NCI-H226 (cell line): ENCODE results near the gene NEUROG1.
A peak's percentile ranks its signal among the peaks of the same experiment; 100 is the strongest.

Experiments used
- DNase-seq: peaks from one replicate; pipeline ENCODE4 v3.0.0-alpha.2; 2015

Gene NEUROG1, protein sequence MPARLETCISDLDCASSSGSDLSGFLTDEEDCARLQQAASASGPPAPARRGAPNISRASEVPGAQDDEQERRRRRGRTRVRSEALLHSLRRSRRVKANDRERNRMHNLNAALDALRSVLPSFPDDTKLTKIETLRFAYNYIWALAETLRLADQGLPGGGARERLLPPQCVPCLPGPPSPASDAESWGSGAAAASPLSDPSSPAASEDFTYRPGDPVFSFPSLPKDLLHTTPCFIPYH

DNA sequence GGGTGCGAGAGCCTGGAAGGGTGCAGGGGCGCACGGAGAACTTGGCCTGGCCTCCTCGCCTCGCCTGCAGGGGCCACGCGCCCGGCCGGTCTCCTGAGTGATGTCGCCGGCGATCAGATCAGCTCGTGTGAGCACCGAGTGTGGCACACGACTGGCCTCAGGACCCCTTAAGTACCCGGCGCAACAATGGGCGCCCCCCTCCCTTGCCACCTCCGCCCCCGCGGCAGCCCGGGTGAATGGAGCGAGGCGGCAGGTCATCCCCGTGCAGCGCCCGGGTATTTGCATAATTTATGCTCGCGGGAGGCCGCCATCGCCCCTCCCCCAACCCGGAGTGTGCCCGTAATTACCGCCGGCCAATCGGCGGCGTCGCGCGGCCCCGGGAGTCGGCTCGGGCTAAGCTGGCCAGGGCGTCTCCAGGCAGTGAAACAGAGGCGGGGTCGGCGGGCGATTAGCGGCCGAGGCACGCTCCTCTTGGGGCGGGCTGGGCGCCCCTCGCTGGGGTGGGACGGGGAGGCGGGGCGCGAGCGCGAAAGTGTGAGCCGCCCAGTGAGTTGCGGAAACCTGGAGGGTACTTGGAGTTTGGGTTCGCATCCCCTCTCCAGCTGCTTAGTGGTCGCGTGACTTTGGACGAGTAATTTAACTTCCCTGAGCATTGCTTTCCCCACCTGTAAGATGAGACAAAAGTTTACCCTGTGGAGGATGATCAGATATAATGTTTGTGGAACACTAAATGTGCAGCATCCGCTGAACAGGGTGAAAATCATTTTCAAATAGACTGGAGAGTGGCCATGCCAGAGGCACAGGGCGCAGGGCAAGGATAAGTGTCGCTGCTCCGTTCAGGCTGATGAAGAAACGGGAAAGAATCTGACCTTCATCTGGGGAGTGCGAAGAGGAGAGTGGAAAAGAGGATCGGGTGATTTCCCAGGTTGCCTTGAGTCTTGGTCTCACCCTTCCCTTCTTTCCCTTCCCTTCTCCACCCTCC, at the start of gene NEUROG1:
NEUROG1 (minus strand) TSS at position 145 of the 982 bp plus-strand sequence. CDS start 274 bp downstream, outside the sequence.
- DNase-seq = no peak

DNA sequence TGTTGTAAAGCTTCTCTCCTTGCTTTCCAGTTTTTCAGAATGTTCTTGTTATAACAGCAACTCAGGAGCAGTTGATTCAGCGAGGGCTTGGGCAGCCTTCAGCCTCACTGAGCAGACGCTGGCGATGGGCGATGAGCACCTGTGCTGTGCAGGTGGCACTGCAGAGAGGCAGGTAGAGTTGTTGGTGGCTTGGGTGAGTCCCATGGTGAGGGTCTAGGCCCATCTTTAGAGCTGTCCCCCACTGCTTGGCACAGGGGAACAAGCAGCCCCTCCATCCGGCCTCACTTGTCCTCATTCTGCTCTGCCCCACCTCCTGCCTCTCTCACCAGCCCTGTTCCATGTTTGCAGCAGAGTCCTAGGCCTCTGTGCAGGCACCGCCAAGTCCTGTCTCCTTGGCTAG, 49.2 kb upstream of the NEUROG1 start:
- DNase-seq = no peak

DNA sequence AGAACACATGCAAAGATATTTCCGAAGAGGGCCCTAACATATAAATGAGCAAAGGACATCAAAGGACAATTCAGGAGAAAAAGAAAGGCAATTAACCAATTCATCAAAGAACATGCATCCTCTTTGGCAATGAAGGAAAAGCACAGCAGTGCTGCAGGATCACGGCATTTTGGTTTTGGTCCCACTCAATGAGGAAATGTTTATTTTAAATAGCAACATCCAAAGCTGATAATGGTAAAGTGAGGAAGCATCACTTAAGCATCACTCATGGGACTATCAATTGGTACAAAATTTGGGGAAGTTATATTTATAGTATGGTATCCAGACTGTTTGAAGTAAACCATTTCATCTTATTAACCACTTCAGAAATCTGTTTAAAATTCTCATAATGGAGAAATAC, 48.5 kb upstream of the NEUROG1 start:
- no peak for DNase-seq

DNA sequence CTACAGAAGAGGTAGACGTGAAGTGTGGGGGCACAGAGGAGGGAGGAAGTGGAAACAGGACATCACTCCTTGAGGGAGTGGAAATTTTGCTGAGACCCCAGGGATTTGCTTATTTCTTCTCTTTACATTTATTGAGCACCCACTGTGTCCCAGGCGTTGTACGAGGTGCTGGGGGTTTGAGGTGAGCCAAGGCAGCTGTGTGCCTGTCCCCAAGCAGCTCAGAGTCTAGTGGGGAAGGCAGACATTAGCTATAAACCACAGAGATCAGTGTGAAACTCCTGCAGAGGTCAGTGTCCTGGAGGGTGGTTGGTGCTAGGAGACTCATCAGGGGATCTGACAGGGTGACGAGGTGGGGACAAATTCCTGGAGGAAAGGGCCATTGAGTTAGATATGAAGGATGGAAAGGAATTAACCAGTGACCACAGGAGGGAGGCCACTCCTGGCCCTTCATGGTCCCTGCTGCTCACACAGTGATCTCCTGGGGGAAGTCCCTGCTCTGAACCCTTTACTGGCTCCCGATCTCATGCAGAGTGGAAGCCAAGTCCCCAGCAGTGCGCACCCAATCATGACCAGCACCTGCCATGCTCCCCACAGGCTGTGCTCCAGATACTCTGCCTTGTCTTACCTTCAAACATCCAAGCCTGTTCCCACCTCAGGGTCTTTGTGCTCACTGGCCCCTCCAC, 46.5 kb upstream of the NEUROG1 start:
- DNase-seq = no peak

DNA sequence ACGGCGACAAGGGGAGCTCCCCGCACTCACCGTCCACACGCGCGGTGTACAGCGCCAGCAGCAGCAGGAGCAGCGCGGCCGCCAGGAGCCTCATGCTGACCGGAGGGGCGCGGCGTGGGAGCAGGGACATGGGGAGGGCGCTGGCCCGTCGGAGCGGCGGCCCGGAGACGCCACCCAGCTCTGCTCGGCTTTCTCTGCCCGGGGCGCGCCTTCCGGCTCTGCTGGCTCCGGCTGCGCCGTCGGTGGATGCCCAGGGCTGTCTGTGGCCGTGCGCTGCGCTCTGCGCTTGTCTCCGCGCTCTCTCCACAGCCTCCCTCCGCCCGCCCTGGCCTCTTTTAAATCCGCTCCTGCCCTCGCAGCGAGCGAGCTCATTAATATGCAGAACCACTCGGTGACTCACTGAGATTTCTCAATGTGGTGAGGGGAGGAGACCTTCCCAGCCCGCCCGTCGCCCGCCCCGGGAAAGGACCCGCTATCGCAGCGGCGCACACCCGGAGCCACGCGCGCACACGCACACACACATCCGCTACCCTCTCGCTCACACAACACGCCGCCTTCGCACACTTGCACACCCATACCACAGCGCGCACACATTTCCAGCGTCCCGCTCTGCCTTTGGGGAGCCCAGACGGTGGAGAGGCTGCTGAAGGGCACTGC, 43.0 kb upstream of the NEUROG1 start, which contains the start of gene CXCL14:
CXCL14 (minus strand) TSS at position 307 of the 657 bp plus-strand sequence; CDS start at position 94, 213 bp downstream.
- DNase-seq = peak; percentile 61

DNA sequence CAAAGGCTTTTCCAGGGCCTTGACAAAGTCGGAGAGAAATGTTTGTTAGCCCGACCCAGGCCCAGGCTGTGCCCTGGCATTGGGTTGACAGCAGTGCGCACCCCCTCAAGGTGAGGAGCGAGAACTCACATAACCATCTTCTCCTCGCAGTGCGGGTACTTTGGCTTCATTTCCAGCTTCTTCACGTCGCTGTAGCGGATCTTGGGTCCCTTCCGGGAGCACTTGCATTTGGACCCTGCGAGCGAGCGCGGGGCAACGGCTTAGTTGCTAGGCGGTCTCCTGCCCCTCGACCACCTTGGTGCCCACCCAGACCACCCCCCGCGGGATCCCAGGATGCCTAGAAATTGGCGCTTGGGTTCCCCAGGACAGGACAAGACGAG, 42.5 kb upstream of the NEUROG1 start:
- DNase-seq = no peak

DNA sequence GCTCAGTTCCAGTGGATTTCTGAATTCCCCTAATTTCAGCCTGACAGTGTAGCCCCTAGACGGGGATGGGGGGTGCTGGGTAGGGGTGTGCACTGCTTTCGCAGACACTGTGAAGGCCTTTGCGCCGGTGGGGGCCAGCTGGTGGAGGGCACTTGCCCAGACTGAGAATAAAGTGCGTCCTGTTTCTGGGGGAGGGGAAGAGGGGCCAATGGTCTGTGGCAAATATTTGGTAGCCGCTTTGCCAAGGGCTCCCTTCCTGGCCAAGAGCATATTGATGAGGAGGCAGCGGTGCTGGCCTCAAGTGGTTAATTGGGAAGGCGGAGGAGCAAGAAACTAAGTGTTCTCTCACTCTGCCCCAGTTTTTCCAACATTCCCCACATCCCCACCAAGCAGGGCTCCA, 41.7 kb upstream of the NEUROG1 start:
- DNase-seq = no peak

DNA sequence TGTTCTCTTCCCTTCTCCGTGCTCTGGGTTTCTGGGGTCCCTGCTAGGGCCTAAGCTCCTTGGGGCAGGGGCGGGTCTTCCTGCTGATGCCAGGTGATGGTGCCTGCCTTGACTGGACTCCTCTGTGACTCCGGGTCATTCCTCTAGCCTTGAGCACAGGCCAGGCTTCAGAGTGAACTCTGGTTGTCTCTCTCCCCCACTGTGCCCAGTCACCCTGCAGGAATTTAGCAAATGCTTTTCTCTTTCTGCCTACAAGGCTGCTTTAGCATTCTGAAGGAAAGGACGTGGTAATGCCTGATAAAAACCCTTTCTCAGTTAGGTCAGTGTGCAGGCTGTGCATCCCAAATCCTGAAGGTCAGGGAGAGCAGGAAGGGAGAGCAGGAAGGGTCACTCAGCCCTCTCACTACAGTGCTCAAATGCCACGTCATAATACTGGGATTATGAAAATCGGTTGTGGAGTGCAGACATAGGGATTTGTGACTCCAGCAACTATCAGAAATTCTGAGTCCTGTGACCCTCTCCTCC, 40.4 kb upstream of the NEUROG1 start:
- peak; percentile 59 for DNase-seq

DNA sequence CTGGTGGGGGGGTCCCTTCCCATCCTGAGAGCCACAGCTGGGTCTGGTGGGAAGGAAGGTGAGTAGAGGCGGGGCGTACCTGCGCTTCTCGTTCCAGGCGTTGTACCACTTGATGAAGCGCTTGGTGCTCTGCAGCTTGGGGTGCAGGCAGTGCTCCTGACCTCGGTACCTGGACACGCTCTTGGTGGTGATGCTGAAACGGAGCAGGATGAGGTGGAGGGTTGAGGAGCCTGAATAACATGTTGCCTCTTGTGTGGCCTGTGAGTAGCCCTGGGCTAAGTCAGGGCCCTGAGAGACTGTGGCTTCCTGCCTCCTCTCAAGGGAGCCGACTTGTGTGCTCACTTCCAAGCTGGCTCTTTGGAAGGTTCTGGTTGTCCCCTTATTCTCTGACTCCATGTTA, 38.7 kb upstream of the NEUROG1 start:
- no peak for DNase-seq

DNA sequence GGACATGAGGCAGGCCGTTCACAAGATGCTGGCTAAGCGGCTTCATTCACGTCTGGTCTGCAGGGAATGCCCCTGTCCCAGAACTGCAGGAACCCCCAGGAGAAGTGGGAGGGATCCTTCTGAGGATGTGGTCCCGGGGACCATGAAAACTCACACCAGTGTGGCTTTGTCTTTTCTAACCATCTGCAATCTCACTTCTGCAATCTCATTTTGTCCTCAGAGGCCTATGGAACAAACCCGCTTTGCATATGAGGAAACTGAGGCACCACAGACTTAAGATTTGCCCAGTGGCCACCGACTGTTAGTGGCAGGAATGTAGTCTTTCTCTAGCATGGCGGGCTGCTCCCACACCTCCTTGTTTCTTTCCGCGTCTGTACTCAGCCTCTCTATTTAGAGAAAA, 36.1 kb upstream of the NEUROG1 start:
- DNase-seq = no peak

DNA sequence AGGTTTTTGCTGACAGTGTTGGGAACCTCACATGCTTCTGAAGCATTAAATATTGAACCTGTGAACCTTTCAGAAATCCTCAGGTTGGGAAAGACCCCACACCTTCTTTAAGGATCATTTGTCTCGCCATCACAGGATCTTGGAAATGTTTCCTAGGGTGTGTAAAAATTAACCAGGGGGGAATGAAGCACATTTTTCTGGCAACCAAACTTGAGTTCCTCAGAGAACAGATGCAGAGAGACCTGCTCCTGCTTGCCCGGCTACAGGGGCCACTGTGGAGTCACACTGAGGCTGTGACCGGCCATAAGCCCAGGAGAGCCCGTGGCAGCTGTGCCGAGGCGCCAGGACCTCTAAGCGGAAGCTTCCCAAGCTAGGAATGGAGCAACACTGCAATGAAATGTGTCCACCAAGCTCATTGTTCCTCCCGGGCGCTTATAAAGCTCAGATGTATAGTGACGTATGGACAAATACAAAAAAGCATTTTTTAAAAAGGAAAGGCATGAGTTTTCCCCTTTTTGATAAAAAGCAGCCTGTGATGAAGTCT, 35.4 kb upstream of the NEUROG1 start:
- no peak for DNase-seq

DNA sequence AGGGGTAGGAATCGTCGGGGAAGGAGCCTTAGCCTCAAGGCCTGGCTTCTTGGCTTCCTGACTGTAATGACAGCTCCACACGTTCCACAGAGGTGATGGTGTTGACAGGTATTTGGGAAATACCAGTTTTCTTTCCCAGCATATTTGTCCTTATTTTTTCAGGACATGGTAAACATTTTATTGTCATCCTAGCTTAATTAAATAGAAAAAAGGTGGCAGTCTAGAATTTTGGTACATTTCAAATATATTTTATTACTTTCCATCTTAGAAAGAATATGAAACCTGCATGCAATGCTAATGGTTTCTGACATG, 34.6 kb upstream of the NEUROG1 start:
- DNase-seq = no peak

DNA sequence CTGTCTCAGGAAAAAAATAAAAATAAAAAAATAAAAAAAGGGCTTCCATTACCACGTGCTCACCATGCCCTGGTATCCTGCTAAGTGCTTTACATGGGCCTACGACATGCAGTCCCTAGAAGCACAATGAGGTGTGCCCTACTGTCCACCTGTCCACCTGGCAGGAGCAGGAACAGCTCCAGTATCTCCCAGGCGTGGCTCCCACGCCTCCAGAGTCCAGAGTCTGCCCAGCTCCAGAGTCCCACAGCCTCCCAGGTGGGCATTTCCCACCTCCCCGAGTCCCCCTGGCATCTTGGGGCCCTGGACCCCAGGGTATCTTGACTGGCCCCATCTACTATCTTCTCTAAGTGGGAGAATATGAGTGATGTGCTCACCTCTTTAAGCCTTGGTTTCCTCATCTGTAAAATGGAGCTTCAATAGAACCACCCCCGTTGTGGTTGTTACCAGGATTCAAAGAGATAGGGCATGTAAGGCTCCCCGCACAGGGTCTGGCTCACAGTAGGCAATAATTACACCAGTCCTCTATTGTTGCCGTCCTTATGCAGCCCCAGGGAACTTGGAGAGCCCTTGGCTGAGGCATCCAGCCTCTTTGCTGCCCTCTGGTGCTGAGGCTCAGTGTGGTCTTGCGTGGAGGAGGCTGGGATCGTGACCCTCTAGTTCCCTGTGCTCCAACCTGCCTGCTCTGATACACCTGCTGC, 34.1 kb upstream of the NEUROG1 start:
- DNase-seq = peak; percentile 43

DNA sequence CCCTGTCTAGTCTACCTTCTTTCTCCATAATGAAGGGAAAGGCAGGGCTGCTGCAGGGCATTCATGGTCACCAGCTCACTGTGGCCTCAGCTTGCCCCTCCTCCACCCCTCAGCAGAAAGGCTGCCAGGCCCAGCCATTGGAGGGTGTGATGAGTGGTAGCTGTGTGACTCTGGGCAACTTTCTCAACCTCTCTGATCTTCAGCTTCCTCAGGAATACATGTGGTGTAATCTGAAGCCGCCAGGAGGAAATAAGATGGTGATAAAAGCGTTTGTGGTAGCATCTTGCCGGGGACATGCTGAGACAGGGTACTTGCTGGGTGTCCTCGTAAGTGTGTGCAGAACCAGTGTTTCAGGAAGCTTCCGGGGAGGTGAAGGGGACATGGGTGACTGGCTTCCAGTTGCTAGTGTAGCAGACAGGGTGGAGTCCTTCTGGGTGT, 33.2 kb upstream of the NEUROG1 start:
- DNase-seq = no peak

DNA sequence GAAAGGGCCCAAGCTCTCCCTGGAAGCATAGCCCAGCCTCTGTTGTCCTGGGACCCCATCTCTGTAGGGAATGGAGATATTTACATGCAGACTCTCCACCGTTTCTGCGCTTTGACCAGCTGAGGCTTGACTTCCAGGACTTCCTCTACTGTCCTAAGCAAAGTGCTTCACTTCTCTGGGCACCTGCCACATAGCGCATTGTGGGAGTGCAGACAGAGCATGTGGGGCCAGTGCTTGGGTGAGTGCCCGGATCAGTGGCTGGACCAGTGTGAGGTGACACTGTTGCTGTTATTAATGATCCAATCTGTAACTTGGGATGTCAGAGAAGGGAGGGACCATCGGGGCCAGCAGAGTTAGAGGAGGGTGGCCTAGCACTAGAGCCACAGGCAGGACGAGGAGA, 32.5 kb upstream of the NEUROG1 start:
- no peak for DNase-seq

DNA sequence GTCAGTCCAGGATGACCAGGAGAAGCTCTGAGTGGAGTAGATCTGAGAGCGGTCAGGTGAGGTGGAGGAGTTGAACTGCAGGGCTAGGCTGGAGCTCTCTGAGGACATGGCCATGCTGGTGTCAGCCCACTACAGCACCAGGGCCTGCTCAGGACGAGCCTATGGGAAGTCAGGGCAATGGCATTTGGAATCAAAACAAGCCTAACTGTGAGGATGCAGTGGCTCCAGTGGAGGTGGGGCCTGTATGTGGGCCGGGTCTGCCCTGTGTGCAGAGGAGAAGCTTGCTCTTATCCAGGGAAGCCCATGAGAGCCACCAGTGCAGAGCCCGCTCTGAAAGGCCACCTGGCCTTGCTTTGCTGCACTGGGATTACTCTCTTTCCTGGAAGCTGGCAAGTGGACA, 31.9 kb upstream of the NEUROG1 start:
- no peak for DNase-seq

DNA sequence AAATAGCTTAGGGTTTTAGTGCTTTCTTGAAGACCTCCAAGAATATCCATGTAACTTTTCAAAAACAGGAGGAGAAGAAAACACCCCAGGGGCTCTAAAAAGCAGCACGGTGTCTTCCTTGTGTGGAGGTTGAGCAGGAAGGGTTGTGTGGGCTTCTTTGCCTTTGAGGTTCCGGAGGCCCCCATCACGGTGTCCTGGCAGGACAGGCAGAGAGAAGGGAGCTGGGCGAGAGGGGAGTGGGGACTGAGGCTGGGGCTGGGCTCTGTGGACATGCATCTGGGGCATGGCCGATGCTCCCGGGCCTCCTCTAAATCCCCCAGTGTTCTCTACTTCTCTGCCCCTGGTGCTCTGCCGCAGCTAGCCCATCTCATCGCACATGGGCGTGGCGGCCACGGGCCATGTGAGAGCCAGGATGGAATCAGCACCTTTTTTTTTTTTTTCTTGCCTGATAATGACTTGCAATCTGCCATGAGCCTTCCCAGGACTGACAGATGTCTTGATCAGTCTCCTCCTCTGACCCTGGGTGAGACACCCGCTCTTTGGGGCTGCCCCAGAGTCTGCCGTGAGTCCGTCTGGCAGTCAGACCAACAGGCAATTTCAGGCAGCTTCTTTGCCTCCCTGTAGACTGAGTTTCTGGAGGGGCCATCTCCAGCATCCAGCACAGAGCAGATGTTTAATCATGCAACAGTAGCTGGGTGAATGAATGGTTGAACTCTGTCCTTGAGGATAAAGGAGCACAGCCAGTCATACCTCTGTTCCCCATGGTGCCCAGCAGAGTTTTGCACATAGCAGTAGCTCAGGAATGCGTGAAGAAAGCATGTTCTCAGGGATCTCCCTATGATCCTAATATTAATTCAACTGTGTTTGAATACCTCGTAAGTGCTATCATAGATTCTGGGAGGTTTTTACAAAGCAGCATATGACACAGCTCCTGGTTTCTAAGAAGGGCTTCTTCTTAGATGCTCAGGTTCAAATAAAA, 30.9 kb upstream of the NEUROG1 start:
- DNase-seq = no peak

DNA sequence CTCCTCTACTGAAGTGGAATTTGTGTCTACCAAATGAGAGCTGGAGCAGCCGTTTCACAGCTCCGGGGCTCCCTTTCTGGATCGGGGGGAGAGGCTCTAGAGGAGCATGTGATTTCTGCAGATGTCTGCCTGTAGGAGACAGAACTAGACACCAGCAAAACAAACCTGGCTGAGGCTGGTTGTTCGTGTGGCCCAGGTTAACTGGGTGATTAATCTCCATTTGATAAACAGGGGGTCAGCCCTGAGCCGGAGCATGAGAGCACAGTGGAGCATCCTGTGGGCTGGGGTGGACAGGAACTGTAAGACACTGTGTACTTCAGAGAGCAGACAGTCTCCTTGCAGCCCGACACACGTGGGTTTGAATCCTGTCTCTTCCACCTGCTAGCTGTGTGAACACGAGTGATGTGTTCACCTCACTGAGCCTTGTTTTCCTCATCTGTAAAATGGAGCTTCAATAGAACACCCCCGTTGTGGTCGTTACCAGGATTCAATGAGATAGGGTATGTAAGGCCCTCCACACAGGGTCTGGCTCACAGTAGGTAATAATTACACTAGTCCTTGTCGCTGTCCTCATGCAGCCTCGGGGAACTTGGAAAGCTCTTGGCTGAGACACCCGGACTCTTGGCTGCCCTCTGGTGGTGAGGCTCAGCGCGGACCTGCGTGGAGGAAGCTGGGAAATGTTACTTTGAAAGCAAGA, 30.1 kb upstream of the NEUROG1 start:
- peak; percentile 29 for DNase-seq

DNA sequence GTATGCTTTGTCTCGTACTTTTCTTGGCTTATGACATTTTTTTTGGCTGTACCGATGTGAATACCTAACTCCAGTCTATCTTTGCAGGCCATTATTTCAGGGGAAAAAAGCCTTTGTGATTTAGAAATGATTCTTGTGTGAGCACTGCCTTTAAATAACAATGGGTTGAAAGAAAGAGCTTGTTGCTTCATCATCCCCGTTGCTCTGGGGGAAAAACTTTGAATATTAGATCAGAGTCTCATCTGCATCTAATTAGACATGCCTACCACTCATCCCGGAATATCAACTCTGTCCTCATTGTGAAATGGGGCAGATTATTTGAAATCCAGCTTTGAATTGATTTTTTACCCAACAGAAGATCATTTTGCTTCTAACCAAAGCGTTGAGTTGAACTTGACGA, 29.5 kb upstream of the NEUROG1 start:
- DNase-seq = no peak

DNA sequence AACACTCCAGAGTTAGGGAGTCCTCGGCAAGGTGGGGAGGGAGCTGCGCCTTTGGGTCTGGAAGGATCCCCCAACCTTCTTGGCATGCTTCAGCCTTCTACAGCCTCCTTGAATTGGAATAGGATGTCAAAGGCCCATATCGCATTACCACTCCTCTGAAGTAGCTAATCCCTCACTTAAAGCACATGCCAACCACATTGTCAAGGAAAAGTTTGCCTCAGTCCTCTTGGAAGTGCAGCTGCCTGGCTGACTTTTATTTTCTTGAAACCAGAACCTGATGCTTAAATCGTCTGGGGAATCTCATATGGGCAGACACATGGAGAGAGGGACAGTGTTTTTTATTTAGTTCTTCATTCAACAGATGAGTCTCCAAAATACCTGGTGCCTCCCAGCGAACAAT, 28.6 kb upstream of the NEUROG1 start:
- no peak for DNase-seq
